GM21526 (cell line): ENCODE measurements around the gene TRIM71.
"Not testable (repeated sequence)": the region's sequence is repeated elsewhere in the genome, so short reads cannot be mapped to it uniquely, and the experiment has no call there.

ENCODE experiments used
- ATAC-seq: cut with Tn5 transposase; IDR thresholded peaks from one replicate; pipeline ENCODE4 v1.9.1; 2021; ENCODE audit warnings: moderate library complexity; ENCODE audit not compliant: unreplicated experiment, low FRiP score

The TRIM71 gene

GRCh38 chr3:32817558-32818228 is at the start of gene TRIM71:
Gene TRIM71 (plus strand): TSS chr3:32817997. CDS start chr3:32818081, 84 bp downstream.
- ATAC-seq, result no peak

GRCh38 chr3:32778389-32778788 is 39.4 kb upstream of the TRIM71 start:
- no peak for ATAC-seq

GRCh38 chr3:32780071-32780734 is 37.6 kb upstream of the TRIM71 start:
- ATAC-seq, result no peak

- peak; percentile 32 for ATAC-seq
Observed at GRCh38 chr3:32780735-32781210, 37.0 kb upstream of the TRIM71 start.

- ATAC-seq, result peak; percentile 88
Observed at GRCh38 chr3:32781211-32781968, 36.4 kb upstream of the TRIM71 start.

- not testable (repeated sequence) for ATAC-seq
Observed at GRCh38 chr3:32781969-32782270, 35.9 kb upstream of the TRIM71 start.

- no peak for ATAC-seq
Observed at GRCh38 chr3:32782407-32782806, 35.4 kb upstream of the TRIM71 start.

DNA sequence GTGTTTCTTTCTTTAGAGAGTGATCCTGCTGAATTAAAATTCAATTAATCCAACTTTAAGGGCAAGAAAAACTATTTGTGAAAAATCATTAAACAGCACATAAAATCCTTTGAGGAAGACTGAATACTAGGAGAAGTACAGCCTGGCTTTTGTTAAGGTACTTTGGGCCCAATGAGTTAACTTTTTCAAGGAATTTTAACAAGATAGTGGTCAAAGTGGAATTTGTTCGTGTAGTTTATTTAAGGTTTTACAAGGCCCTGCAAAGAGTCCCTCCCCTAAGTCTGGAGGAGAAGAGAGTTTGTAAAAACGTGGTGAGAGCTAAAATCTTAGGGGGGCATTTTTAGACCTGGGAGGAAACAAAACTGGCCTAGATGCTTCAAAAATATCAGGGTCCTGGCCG is 26.0 kb upstream of the TRIM71 start:
- ATAC-seq, result no peak

- ATAC-seq, result no peak
Observed at GRCh38 chr3:32794487-32795308, 23.1 kb upstream of the TRIM71 start.

- not testable (repeated sequence) for ATAC-seq
Observed at GRCh38 chr3:32796384-32796950, 21.3 kb upstream of the TRIM71 start.

DNA sequence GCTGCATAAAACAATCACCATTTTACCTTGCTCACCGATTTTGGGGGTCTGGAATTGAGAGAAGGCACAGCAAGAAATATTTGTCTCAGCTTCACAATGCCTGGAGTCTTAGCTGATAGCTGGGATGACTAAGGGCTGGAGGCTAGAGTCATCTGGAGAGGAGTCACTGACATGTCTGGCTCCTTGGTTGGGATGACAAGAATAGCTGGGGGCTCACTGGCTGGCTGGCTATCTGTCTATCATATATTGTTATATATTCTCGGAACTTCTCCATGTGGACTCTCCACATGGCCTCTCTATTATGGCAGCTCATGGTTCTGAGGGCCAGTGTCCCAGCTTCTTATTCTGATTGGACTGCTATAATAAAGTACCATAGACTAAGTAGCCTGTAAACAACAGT is 20.0 kb upstream of the TRIM71 start:
- ATAC-seq, result no peak

- not testable (repeated sequence) for ATAC-seq
Observed at GRCh38 chr3:32801440-32801839, 16.4 kb upstream of the TRIM71 start.

DNA sequence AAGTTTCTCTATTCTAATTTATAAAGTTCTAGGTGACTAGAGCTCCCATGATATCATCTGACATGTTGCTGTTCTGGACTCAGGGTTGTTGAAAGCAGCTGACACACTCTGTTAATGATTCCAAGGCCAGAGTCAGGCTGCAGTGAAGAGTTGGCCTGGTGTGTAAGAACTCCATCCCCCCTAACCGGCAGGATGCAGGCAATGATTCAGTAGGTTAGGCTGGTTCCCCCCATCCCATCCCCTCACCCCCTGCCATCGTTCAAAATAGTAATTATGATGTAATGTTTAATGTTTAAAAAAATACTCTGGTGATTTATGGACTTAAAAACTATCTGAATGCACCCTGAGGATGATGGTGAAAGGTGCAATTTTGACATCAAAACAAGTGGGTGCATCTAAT is 4.6 kb upstream of the TRIM71 start:
- no peak for ATAC-seq

DNA sequence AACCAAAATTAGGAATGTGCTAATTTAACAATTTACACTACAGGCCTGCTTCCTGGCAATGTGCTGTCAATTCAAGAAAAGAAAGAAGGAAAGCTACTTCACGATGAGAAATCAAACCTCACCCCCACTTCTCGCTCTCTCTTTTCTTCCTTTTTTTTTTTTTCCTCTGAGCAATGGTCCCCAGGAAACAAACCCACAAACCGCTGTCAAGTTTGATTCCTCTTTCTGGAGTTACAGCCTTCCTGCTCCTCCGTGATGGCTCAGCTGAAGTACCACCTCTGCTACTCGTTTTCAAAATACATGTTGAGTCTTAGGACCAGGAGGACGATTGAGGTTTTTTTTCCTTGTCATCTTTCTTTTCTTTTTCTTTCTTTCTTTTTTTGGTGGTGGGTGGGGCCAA is 3.4 kb upstream of the TRIM71 start:
- no peak for ATAC-seq

GRCh38 chr3:32815841-32816438 is 1.9 kb upstream of the TRIM71 start:
- no peak for ATAC-seq

DNA sequence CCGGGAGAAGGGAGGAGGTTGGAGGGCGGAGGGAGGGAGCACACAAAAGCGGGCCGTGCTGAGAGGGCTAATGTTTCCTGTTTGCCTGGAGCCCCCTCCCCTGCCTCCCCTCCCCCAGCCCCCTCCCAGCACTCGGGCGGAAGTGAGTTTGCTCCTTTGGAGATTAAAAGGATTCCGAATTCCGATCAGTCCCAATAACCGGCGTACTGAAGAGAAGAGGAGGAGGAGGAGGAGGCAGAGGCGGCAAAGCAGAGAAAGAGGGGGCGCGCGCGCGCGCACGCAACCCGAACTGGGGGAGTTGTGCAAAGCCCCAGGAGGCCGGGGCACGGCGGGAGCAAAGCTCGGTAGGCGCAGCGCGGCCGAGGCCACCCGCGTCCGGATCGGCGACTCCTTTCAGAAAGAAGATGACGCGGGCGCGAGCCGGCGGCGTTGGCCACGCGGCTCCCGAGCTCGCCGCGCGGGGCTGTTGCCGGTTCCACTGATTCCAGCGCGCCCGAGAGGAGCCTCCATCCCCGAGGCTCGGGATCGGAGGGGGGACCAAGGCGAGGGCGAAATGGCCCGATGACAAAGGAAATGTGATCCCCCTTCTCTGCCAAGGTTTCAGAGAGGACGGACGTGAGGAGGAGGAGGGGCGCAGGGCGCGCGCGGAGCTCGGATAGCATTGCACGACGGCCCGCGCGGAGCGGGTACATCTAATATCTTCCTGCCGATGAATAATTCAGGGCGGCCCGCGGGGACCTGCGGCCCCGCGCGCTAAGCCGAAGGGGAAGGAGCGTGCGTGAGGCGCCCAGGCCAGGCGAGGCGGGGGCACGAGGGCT is 1.1 kb upstream of the TRIM71 start:
- ATAC-seq, result no peak

- ATAC-seq, result no peak
Observed at GRCh38 chr3:32817257-32817557, 590 bp upstream of the TRIM71 start.

- ATAC-seq, result no peak
Observed at GRCh38 chr3:32818229-32818969, 602 bp downstream of the TRIM71 start.
